HepG2 (cell line): ENCODE data around the gene CLEC16A. TPM values are rescaled to one million over a fixed set of nuclear protein-coding genes. Genes with fewer than 3 reads are reported as not detected.
A peak's percentile ranks its signal among the peaks of the same experiment; 100 is the strongest.

Experiments
- ATF2 ChIP-seq: sonication (generic); formaldehyde crosslinking; IDR thresholded peaks from 2 replicates; pipeline ENCODE4 v1.4.0; 2020; ENCODE audit warnings: missing genetic modification reagents
- FOSL2 ChIP-seq: sonication (generic); formaldehyde crosslinking; IDR thresholded peaks from 2 replicates; pipeline ENCODE4 v1.4.0; 2020; ENCODE audit warnings: missing genetic modification reagents
- GATAD1 ChIP-seq: IDR thresholded peaks from 2 replicates; pipeline ENCODE4 v1.6.1; 2016; ENCODE audit warnings: missing genetic modification reagents, missing compliant biosample characterization
- HNRNPH1 ChIP-seq: fragments of 200-400 bp; formaldehyde crosslinking; optimal IDR thresholded peaks from 2 replicates; pipeline ENCODE3; 2017; ENCODE audit warnings: mild to moderate bottlenecking, low read depth, low read length
- IRF2 ChIP-seq: IDR thresholded peaks from 2 replicates; pipeline ENCODE4 v1.6.1; 2018; ENCODE audit warnings: missing genetic modification reagents, missing compliant biosample characterization
- MTERF4 ChIP-seq: sonication (generic); formaldehyde crosslinking; IDR thresholded peaks from 2 replicates; pipeline ENCODE4 v1.8.0; 2023; ENCODE audit warnings: mild to moderate bottlenecking, missing genetic modification reagents
- REPIN1 ChIP-seq: sonication (generic); formaldehyde crosslinking; IDR thresholded peaks from 2 replicates; pipeline ENCODE4 v1.8.0; 2022; ENCODE audit warnings: missing genetic modification reagents, low read depth, mild to moderate bottlenecking, borderline replicate concordance
- RXRA ChIP-seq: sonication (generic); formaldehyde crosslinking; IDR thresholded peaks from 2 replicates; pipeline ENCODE4 v1.5.1; 2020; ENCODE audit warnings: missing genetic modification reagents
- SALL1 ChIP-seq: sonication (generic); formaldehyde crosslinking; IDR thresholded peaks from 2 replicates; pipeline ENCODE4 v1.8.0; 2022; ENCODE audit warnings: mild to moderate bottlenecking, missing genetic modification reagents
- SAP130 ChIP-seq: IDR thresholded peaks from 2 replicates; pipeline ENCODE4 v1.6.1; 2016; ENCODE audit warnings: low read depth
- SP4 ChIP-seq: sonication (generic); formaldehyde crosslinking; IDR thresholded peaks from 2 replicates; pipeline ENCODE4 v1.8.1; 2023; ENCODE audit warnings: mild to moderate bottlenecking, missing genetic modification reagents
- TARDBP ChIP-seq: sonication (generic); formaldehyde crosslinking; IDR thresholded peaks from 2 replicates; pipeline ENCODE4 v1.8.0; 2022; ENCODE audit warnings: mild to moderate bottlenecking, missing genetic modification reagents
- THAP9 ChIP-seq: sonication (generic); formaldehyde crosslinking; IDR thresholded peaks from 2 replicates; pipeline ENCODE4; 2020; ENCODE audit warnings: missing genetic modification reagents, mild to moderate bottlenecking, borderline replicate concordance
- WIZ ChIP-seq: sonication (generic); formaldehyde crosslinking; IDR thresholded peaks from 2 replicates; pipeline ENCODE4 v1.5.1; 2020; ENCODE audit warnings: mild to moderate bottlenecking, missing genetic modification reagents
- ZBTB20 ChIP-seq: sonication (generic); formaldehyde crosslinking; IDR thresholded peaks from 2 replicates; pipeline ENCODE4 v1.8.1; 2023; ENCODE audit warnings: missing genetic modification reagents, low read depth, mild to moderate bottlenecking, borderline replicate concordance
- ZMYM3 ChIP-seq: sonication (generic); formaldehyde crosslinking; IDR thresholded peaks from 2 replicates; pipeline ENCODE4 v1.5.1; 2020; ENCODE audit warnings: mild to moderate bottlenecking, missing genetic modification reagents
- ZNF446 ChIP-seq: sonication (generic); formaldehyde crosslinking; IDR thresholded peaks from 2 replicates; pipeline ENCODE4 v1.5.0; 2020; ENCODE audit warnings: mild to moderate bottlenecking, missing genetic modification reagents
- ZNF512B ChIP-seq: sonication (generic); formaldehyde crosslinking; IDR thresholded peaks from 2 replicates; pipeline ENCODE4 v1.5.1; 2020; ENCODE audit warnings: missing genetic modification reagents, mild to moderate bottlenecking, borderline replicate concordance
- ZNF792 ChIP-seq: IDR thresholded peaks from 2 replicates; pipeline ENCODE4 v1.6.1; 2016
- polyA plus RNA-seq, 8 experiments: library from polyadenylated mRNA; depleted of rRNA in 3 of 8; stranded (reverse) in 7 of 8; unstranded in 1 of 8; fragments of >200 nt; fragmentation: Illumina TruSeq in 4 of 8; extraction: Trizol in 4 of 8; gene quantifications; 2 replicates each; pipeline versions ENCODE4 v1.2.1 to v1.2.3, GENCODE V29; 2011 to 2016; ENCODE audit warnings: low read depth in 4 of 8, missing spikeins in 1 of 8, mixed read lengths in 1 of 8; ENCODE audit not compliant: insufficient read depth in 1 of 8
- total RNA-seq, 5 experiments: library from RNA; depleted of rRNA; stranded (reverse); fragments of >200 nt; fragmentation: Illumina TruSeq; extraction: Trizol; gene quantifications; 2 replicates each; pipeline ENCODE4 v1.2.3, GENCODE V29; 2016; ENCODE audit warnings: low read depth in 1 of 5

The CLEC16A gene
- total and polyA plus RNA-seq, 2 of the 13 experiments (the other 11 are each of a cell fraction or from before 2014, with no cell fraction given) = 8.5 to 10.3 TPM

GRCh38 chr16:10942352-10943063 is 1.9 kb upstream of the CLEC16A start, which contains the start of gene DEXI (continued):
- peak; percentile 82; the same call in 1 of the 2 replicates for TF ChIP-seq REPIN1 (CRISPR knock-in tag)
- peak; percentile 43; the same call in 1 of the 2 replicates for TF ChIP-seq MTERF4 (CRISPR knock-in tag)
- no peak for TF ChIP-seq ZNF512B
- TF ChIP-seq WIZ (CRISPR knock-in tag) = no peak
- TF ChIP-seq ZMYM3 (CRISPR knock-in tag) = peak; percentile 59; the same call in 1 of the 2 replicates
- peak; percentile 99 for TF ChIP-seq SP4 (CRISPR knock-in tag)
- no peak for TF ChIP-seq HNRNPH1
- TF ChIP-seq SALL1 (CRISPR knock-in tag) = peak; percentile 55; the same call in 1 of the 2 replicates
- TF ChIP-seq GATAD1 (CRISPR knock-in tag) = peak; percentile 65; the same call in 1 of the 2 replicates
- TF ChIP-seq FOSL2 = 0 out of 2 replicates have a peak, but pooled peaks have one; percentile 2
- TF ChIP-seq ZNF446 = no peak
- no peak; the same call in 1 of the 2 replicates for TF ChIP-seq ZBTB20
- TF ChIP-seq ATF2 (CRISPR knock-in tag) = peak; percentile 64; the same call in 1 of the 2 replicates
- peak; percentile 49; the same call in 1 of the 2 replicates for TF ChIP-seq THAP9 (CRISPR knock-in tag)
- peak; percentile 58 for TF ChIP-seq ZNF792 (CRISPR knock-in tag)
- TF ChIP-seq IRF2 (CRISPR knock-in tag) = peak; percentile 80; the same call in 1 of the 2 replicates
- peak; percentile 87 for TF ChIP-seq SAP130 (CRISPR knock-in tag)
- TF ChIP-seq RXRA = 0 out of 2 replicates have a peak, but pooled peaks have one; percentile 28
- TF ChIP-seq TARDBP (CRISPR knock-in tag) = peak; percentile 67; the same call in 1 of the 2 replicates
